DOHH2 (cell line): ENCODE measurements around the gene KRTAP21-1.

Source experiments
- H3F3A ChIP-seq: fragments of 200-600 bp; sonication (generic), shearing (Covaris generic); 2 replicates; pipeline ENCODE4 v1.6.0; 2016; ENCODE audit warnings: antibody characterized with exemption, mild to moderate bottlenecking; ENCODE audit not compliant: control insufficient read depth, insufficient read depth
- H3K27ac ChIP-seq: fragments of 200-600 bp; sonication (generic); 2 replicates; pipeline ENCODE4 v1.5.1; 2014; ENCODE audit warnings: low read depth, mild to moderate bottlenecking, low read length, moderate library complexity
- H3K27me3 ChIP-seq: fragments of 200-600 bp; sonication (generic); 2 replicates; pipeline ENCODE4 v1.6.1; 2014; ENCODE audit warnings: mild to moderate bottlenecking, low read length, mixed read lengths; ENCODE audit not compliant: control insufficient read depth
- H3K36me3 ChIP-seq: fragments of 200-600 bp; sonication (generic); 2 replicates; pipeline ENCODE4 v1.6.1; 2014; ENCODE audit warnings: mild to moderate bottlenecking, low read length, moderate library complexity, mixed read lengths; ENCODE audit not compliant: control insufficient read depth
- H3K4me1 ChIP-seq: fragments of 200-600 bp; sonication (generic); 2 replicates; pipeline ENCODE4 v1.6.1; 2014; ENCODE audit warnings: mild to moderate bottlenecking, low read length, mixed read lengths; ENCODE audit not compliant: control insufficient read depth
- H3K4me2 ChIP-seq: fragments of 200-600 bp; sonication (generic); 2 replicates; pipeline ENCODE4 v1.6.0; 2014; ENCODE audit warnings: mild to moderate bottlenecking, low read length, moderate library complexity
- H3K4me3 ChIP-seq: fragments of 200-600 bp; sonication (generic); 2 replicates; pipeline ENCODE4 v1.5.1; 2014; ENCODE audit warnings: mild to moderate bottlenecking, low read length, mixed read lengths
- H3K79me2 ChIP-seq: fragments of 200-600 bp; sonication (generic); 2 replicates; pipeline ENCODE4 v1.6.1; 2014; ENCODE audit warnings: mild to moderate bottlenecking, low read length, mixed read lengths; ENCODE audit not compliant: control insufficient read depth
- H3K9me2 ChIP-seq: fragments of 200-600 bp; sonication (generic); replicated peaks from 2 replicates; pipeline ENCODE4 v1.6.1; 2014; ENCODE audit warnings: mild to moderate bottlenecking, low read length, mixed read lengths; ENCODE audit not compliant: control insufficient read depth
- H3K9me3 ChIP-seq: fragments of 200-600 bp; sonication (generic); 2 replicates; pipeline ENCODE4 v1.6.1; 2014; ENCODE audit warnings: antibody characterized with exemption, low read length, mixed read lengths; ENCODE audit not compliant: control insufficient read depth, insufficient read depth
- H4K20me1 ChIP-seq: fragments of 200-600 bp; sonication (generic); 2 replicates; pipeline ENCODE4 v1.6.0; 2014; ENCODE audit warnings: low read depth, mild to moderate bottlenecking, antibody characterized with exemption, low read length, moderate library complexity; ENCODE audit not compliant: control insufficient read depth, insufficient read depth
- CTCF ChIP-seq: fragments of 200-600 bp; sonication (generic); IDR thresholded peaks from one replicate; pipeline ENCODE4 v1.5.1; 2014; ENCODE audit warnings: antibody characterized with exemption, mild to moderate bottlenecking, low read depth, low read length; ENCODE audit not compliant: poor library complexity, severe bottlenecking
- EZH2phosphoT487 ChIP-seq: fragments of 200-600 bp; sonication (generic); IDR thresholded peaks from 2 replicates; pipeline ENCODE4 v1.6.1; 2017; ENCODE audit warnings: borderline replicate concordance, mild to moderate bottlenecking, antibody characterized with exemption, low read length, moderate library complexity, mixed read lengths

Gene KRTAP21-1

GRCh38 chr21:30719401-30719800 is 35.8 kb downstream of the KRTAP21-1 start:
- Histone ChIP-seq H3K9me2 (no peaks in the 10 kb centered on the region), H3K4me1 (no peaks in the 10 kb centered on the region), H3K4me2 (no peak overlapping the region), H3F3A (no peaks in the 10 kb centered on the region), H3K27me3 (no peaks in the 10 kb centered on the region), H3K4me3 (no peak overlapping the region), H3K9me3 (no peaks in the 10 kb centered on the region), H3K79me2 (no peaks in the 10 kb centered on the region), H4K20me1 (no peaks in the 10 kb centered on the region), H3K27ac (no peak overlapping the region), H3K36me3 (no peaks in the 10 kb centered on the region)
- TF ChIP-seq EZH2phosphoT487 (no peak), CTCF (no peak)

GRCh38 chr21:30718239-30718909 is 36.9 kb downstream of the KRTAP21-1 start, which contains the start of gene KRTAP21-3:
Gene KRTAP21-3 (minus strand): TSS chr21:30718777. CDS start chr21:30718759, 18 bp downstream.
- Histone ChIP-seq H3K27ac (no peak within 1 kb of the TSS), H3K9me2 (no peaks in the 10 kb centered on the region), H3K27me3 (no peaks in the 10 kb centered on the region), H3K9me3 (no peaks in the 10 kb centered on the region), H3K36me3 (no peaks in the 10 kb centered on the region), H3K4me2 (no peak within 1 kb of the TSS), H3K79me2 (no peaks in the 10 kb centered on the region), H3K4me1 (no peaks in the 10 kb centered on the region), H3F3A (no peaks in the 10 kb centered on the region), H3K4me3 (no peak within 1 kb of the TSS), H4K20me1 (no peaks in the 10 kb centered on the region)
- TF ChIP-seq CTCF (no peak), EZH2phosphoT487 (no peak)

- Histone ChIP-seq H4K20me1 (no peaks in the 10 kb centered on the region), H3F3A (no peaks in the 10 kb centered on the region), H3K9me2 (no peaks in the 10 kb centered on the region), H3K27ac (no peak overlapping the region), H3K36me3 (no peaks in the 10 kb centered on the region), H3K79me2 (no peaks in the 10 kb centered on the region), H3K27me3 (no peaks in the 10 kb centered on the region), H3K4me2 (no peak overlapping the region), H3K4me3 (no peak overlapping the region), H3K4me1 (no peaks in the 10 kb centered on the region), H3K9me3 (no peaks in the 10 kb centered on the region)
- TF ChIP-seq CTCF = no peak
- TF ChIP-seq EZH2phosphoT487 = no peak
These were observed 38.1 kb downstream of the KRTAP21-1 start for GRCh38 chr21:30717105-30717504.
